ENCODE results near the gene RBM20.

The RBM20 gene

DNA sequence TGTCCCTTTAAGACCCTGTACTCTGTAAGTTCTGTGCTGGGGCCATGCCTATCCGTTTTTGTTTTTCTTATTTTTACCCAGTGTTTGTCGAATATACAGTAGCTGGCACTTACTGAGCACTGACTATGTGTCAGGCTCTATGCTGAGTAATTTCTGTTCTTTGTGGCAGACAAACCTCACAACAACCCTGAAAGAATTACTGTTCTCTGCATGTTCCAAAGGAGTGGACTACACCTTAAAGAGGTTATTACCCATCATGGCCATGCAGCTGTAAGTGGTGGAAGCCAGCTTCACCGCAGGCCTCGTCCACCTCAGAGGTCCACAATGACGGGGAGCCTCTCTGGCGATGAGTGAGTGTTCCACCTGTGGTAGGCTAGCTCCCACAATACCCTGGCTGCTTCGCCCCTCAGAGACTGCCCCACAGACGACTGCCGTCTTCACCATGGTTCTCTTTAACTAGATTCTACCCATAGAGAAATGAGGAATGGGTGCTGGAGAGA is 30.1 kb upstream of the RBM20 start:
- Histone ChIP-seq H3K9me3 (no peaks in the 10 kb centered on the region), H3K4me1 (ENCODE audit: control insufficient read depth in 1 of 2, insufficient read depth in 1 of 2, low read depth in 1 of 2, low read length in 1 of 2) (no peaks in the 10 kb centered on the region), H3K36me3 (no peaks in the 10 kb centered on the region), H3K27ac (no peak overlapping the region), H3K4me3 (ENCODE audit: low read depth in 1 of 2, low read length in 1 of 2) (no peak overlapping the region), H3K27me3 (no peaks in the 10 kb centered on the region)
- TF ChIP-seq, protein P1, sequence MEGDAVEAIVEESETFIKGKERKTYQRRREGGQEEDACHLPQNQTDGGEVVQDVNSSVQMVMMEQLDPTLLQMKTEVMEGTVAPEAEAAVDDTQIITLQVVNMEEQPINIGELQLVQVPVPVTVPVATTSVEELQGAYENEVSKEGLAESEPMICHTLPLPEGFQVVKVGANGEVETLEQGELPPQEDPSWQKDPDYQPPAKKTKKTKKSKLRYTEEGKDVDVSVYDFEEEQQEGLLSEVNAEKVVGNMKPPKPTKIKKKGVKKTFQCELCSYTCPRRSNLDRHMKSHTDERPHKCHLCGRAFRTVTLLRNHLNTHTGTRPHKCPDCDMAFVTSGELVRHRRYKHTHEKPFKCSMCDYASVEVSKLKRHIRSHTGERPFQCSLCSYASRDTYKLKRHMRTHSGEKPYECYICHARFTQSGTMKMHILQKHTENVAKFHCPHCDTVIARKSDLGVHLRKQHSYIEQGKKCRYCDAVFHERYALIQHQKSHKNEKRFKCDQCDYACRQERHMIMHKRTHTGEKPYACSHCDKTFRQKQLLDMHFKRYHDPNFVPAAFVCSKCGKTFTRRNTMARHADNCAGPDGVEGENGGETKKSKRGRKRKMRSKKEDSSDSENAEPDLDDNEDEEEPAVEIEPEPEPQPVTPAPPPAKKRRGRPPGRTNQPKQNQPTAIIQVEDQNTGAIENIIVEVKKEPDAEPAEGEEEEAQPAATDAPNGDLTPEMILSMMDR (IDR thresholded peaks at IDR 0.05): no peak

DNA sequence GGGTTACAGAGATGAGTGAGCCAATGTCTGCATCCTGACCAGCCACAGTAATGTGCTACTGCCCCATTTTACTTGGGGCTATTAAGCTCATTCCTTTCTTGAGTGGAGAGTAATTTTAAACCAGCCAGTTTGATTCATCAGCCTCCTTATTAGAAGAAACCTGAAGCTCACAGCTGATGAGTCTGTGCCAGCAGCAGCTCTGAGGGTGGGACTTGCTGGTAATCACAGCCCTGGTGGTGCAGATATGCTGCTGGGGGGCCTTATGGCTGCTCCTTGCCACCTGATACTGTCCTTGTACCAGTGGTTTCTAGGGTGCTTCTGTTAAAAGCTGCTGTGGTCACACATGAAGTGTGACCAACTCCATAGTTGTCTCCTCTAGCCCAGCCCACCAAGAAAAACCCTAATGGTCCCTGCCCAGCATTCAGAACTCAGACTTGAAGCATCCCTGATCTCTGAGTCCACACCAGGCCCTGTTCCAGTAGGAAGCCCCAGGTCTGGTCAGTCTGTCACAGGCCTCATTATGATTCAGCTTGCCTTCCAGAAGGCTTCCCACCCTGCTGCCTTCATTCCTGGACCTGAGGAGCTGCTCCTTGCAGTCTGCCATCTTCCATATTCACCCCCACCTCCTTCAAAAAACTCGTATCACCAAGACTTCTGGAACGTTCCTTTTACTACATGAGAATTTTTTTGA is 28.9 kb upstream of the RBM20 start:
- Histone ChIP-seq H3K36me3 (no peaks in the 10 kb centered on the region), H3K4me3 (ENCODE audit: low read depth in 1 of 2, low read length in 1 of 2) (no peak overlapping the region), H3K27ac (no peak overlapping the region), H3K4me1 (ENCODE audit: control insufficient read depth in 1 of 2, insufficient read depth in 1 of 2, low read depth in 1 of 2, low read length in 1 of 2) (no peaks in the 10 kb centered on the region), H3K27me3 (no peaks in the 10 kb centered on the region), H3K9me3 (no peaks in the 10 kb centered on the region)
- TF ChIP-seq, protein P1 (IDR thresholded peaks at IDR 0.05): no peak

GRCh38 chr10:110616493-110617033 is 27.6 kb upstream of the RBM20 start:
- Histone ChIP-seq H3K4me1 (ENCODE audit: control insufficient read depth in 1 of 2, insufficient read depth in 1 of 2, low read depth in 1 of 2, low read length in 1 of 2) (no peaks in the 10 kb centered on the region), H3K27me3 (no peaks in the 10 kb centered on the region), H3K4me3 (ENCODE audit: low read depth in 1 of 2, low read length in 1 of 2) (no peak overlapping the region), H3K36me3 (no peaks in the 10 kb centered on the region), H3K9me3 (no peaks in the 10 kb centered on the region), H3K27ac (no peak overlapping the region)
- TF ChIP-seq, protein P1 (IDR thresholded peaks at IDR 0.05): no peak

GRCh38 chr10:110617425-110618229 is 26.5 kb upstream of the RBM20 start:
- H3K36me3 ChIP-seq: no peaks in the 10 kb centered on the region

GRCh38 chr10:110618230-110618610 is 25.9 kb upstream of the RBM20 start:
- H3K27ac ChIP-seq: no peak overlapping the region
- H3K4me3 ChIP-seq (ENCODE audit: low read depth in 1 of 2, low read length in 1 of 2): no peak overlapping the region
- H3K4me1 ChIP-seq (ENCODE audit: control insufficient read depth in 1 of 2, insufficient read depth in 1 of 2, low read depth in 1 of 2, low read length in 1 of 2): no peaks in the 10 kb centered on the region
- no peaks in the 10 kb centered on the region for H3K9me3 ChIP-seq
- no peaks in the 10 kb centered on the region for H3K36me3 ChIP-seq
- H3K27me3 ChIP-seq: no peaks in the 10 kb centered on the region
- TF ChIP-seq, protein P1 (IDR thresholded peaks at IDR 0.05): no peak

More at GRCh38 chr10:110617425-110618229, 26.5 kb upstream of the RBM20 start:
- TF ChIP-seq, protein P1 (IDR thresholded peaks at IDR 0.05): no peak
- H3K9me3 ChIP-seq: no peaks in the 10 kb centered on the region
- no peaks in the 10 kb centered on the region for H3K4me1 ChIP-seq (ENCODE audit: control insufficient read depth in 1 of 2, insufficient read depth in 1 of 2, low read depth in 1 of 2, low read length in 1 of 2)
- no peak overlapping the region for H3K4me3 ChIP-seq (ENCODE audit: low read depth in 1 of 2, low read length in 1 of 2)
- H3K27ac ChIP-seq: no peak overlapping the region
- no peaks in the 10 kb centered on the region for H3K27me3 ChIP-seq
